GM21528 (cell line): Measurements from ENCODE around the gene BBS12.
"Not testable (repeated sequence)": the region's sequence is repeated elsewhere in the genome, so short reads cannot be mapped to it uniquely, and the experiment has no call there.

Source experiments
- ATAC-seq: cut with Tn5 transposase; IDR thresholded peaks from one replicate; pipeline ENCODE4 v1.9.1; 2021; ENCODE audit warnings: mild to moderate bottlenecking, moderate library complexity; ENCODE audit not compliant: unreplicated experiment, low FRiP score

BBS12 gene

DNA sequence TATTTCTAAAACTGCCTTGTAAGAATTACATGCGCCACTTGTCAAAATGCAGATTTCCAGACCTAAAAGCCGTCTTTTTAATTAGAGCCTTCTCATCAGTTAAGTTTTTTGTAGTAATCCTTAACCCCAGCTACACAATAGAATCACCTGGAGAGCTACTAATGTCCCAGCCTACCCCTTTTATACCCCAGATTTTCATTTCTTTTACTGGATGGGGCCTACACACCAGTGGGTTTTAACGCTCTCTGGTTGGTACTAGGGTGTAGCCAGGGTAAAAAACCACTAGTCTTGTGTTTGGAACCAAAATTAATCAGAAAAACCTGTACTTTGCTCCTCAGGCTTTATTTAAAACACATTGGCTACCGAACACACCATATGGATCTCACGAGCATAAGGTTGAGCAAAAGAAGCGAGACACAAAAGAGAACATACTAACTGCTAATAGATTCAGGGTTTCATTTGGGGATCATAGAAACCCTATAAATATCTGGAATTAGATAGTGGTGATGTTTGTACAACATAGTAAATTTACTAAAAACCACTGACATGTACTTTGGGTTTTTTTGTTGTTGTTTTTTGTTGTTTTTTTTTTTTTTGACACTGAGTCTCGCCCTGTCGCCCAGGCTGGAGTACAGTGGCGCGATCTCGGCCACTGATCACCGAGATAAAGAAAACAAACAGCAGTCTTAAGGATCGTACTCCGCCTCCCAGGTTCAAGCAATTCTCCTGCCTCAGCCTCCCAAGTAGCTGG lies 30.6 kb downstream of the BBS12 start:
- ATAC-seq: no peak

DNA sequence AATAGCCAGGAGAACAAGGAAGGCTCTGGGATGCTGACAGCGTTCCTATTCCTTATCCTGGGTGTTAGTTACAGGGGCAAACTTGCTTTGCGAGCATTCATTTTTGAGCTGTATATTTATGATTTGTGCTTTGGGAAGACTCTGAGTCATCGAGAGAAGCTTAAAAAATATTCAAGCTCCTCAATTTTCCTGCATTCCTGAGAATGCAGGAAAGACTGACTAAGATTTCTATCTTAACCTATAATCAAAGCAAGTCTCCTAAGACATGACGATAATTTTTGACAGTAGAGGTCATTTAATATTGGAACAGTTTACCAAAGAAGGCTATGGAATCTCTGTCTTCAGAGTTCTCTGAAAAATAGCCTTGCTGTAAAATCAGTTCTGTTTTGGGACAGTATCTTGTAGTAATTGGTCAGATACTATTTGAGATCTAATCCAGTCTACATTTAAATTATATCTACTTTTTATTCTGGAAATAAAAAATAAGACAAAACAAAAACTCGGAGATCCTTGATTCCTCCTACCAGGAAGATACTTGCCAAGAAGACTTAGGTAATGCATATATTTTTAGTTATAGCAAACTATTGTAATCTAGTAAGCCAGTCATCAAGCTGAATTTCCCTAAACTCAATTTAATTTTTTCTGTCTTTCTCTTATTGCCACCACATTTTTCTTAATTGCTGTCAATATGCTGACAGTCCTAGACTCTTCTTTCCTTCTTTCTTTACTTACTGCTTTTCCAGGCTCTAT lies 31.7 kb downstream of the BBS12 start:
- ATAC-seq: no peak

DNA sequence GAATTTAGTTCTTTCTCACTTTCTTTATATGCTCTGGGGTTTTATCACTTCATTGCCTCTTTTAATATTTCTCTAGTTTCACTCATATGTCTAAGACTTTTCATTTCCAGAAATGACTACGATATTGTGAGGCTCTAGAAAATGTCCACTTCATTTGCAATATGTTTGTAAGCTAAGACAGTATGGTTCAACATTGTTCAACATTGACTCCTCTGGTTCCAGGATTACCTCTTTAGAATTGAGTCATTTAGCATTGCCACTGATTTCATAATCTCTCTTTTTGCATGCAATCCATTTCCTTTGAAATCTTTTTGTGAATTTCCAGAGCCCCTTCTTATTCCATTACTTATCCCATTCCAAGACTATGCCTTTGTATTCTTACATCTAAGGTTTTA lies 32.3 kb downstream of the BBS12 start:
- peak; percentile 80 for ATAC-seq

DNA sequence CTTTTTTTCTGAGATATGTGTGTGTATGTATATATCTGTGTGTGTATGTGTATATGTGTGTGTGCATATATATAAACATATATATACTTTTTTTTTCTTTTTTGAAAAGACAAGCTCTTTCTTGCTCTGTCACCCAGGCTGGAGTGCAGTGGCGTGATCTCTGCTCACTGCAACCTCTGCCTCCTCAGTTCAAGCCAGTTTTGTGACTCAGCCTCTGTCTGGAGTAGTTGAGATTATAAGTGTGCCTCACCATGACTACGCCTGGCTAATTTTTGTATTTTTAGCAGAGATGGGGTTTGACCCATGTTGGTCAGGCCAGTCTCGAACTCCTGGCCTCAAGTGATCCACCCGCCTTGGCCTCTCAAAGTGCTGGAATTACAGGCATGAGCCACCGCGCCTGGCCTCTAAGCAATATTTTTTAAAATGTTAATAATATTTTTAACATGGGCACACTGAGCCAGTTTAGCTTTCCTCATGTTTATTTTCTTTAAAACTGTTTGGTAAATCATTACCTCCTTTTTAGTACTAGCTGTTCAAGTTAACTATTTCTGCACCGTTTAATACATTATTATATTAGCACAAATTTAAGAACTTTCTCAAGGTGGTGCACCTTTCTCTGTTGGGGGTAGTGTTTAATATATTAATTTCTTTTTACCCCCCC lies 33.3 kb downstream of the BBS12 start:
- ATAC-seq: no peak

DNA sequence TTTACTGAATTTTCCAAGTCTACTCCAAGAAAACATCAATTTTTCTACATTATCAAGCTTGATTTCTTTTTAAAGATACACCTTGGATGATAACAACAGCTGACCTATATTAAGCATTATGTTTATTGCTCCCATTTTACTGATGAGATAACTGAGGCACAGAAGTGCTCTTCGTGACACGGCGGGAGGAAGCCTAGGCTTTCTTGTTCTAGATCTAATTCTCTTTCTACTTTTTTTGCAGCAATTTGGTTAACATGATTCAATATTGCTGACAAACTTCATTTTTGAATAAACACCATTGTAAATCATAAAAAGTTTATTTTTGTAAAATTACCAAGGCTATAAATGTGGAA lies 33.8 kb downstream of the BBS12 start:
- ATAC-seq: no peak

DNA sequence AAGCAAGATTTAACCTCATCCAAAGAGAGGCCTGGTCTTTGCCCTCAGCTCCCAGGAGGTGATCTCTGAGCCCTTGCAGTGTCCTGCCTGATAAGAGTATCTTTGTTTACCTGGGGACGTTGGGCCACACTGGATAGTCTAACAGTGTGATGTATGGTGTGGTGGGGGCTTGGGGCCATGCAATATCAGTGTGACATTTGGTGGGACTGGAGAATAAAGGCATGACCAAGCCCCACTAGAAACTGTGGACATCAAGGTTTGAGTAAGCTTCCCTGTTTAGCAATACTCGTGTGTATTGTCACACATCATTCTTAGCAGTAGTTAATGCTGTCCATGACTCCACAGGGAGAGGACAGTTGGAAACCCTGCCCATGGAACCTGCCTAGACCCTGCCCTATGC lies 34.4 kb downstream of the BBS12 start:
- ATAC-seq: no peak

DNA sequence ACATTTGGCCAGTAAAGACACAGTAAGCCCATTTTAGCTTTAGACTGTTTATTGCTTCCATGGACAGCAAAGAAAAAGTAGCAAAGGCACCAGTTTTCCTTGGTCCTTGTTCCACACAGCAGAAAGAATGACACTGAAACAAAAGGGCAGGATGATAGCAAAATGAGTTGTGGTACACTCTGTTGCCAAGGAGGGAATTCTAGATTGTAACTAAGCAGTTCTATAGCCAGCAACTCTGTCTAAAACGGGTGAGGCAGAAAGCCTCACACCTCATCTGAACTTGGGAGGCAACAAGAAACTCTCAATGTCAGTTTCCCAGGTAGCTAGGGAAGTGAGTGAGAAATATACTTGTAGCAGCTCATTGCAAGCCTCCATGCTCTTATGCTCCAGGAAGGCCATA lies 39.2 kb downstream of the BBS12 start:
- ATAC-seq: no peak

DNA sequence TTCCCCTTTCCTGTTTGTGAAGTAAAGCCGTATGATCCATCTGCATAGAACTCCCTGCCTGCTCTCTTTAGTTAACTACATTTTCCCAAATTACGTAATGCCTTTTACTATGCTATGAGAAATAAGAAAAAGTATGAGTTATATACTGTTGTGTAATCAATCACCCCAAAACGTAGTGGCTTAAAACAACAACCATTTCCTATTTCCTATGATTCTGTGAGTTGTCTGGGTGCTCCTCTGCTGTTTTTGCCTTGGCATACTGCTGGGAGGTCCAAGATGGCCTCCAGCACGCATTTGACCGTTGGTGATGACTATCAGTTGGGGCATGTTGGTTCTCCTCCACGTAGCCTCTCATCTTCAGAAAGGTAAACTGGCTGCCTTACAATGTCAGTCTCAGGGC lies 39.8 kb downstream of the BBS12 start:
- ATAC-seq: no peak

DNA sequence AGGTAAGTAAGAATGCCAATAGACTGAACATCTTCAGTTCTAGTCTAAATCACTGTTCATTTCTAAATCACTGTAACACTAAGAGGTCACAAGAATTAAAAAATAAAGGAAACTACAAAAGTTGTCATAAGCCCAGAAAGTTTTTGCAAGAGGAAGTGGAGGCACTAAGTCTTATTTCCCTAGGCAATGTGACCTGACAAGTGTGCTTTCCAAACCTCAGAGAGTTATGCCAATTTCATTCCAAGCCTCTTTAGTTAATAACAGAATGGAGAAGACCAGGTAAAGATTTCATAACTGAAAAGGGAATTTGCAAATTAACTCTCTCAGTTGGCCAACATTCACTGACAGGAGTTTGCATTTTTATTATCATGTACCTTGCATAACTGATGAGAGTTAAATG lies 40.5 kb downstream of the BBS12 start:
- no peak for ATAC-seq

DNA sequence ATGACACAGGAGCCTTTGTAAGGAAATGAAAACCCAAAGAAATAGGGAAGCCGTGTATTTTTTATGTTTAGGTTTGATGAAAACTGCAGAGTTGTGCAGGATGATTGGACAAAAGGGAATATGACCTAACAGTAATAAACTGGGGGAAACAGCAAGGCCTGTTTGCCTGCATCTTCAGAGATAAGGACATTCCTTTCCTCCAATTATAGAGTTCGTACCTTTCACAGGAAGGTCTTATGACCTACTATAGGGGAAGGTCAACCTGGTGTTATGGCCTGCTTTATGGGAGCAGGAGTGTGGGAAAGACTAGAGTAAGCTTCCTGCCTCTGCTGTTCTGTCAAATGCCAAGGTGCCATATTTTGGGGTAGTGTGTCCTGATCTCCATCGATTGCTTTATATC lies 42.5 kb downstream of the BBS12 start:
- ATAC-seq: no peak

DNA sequence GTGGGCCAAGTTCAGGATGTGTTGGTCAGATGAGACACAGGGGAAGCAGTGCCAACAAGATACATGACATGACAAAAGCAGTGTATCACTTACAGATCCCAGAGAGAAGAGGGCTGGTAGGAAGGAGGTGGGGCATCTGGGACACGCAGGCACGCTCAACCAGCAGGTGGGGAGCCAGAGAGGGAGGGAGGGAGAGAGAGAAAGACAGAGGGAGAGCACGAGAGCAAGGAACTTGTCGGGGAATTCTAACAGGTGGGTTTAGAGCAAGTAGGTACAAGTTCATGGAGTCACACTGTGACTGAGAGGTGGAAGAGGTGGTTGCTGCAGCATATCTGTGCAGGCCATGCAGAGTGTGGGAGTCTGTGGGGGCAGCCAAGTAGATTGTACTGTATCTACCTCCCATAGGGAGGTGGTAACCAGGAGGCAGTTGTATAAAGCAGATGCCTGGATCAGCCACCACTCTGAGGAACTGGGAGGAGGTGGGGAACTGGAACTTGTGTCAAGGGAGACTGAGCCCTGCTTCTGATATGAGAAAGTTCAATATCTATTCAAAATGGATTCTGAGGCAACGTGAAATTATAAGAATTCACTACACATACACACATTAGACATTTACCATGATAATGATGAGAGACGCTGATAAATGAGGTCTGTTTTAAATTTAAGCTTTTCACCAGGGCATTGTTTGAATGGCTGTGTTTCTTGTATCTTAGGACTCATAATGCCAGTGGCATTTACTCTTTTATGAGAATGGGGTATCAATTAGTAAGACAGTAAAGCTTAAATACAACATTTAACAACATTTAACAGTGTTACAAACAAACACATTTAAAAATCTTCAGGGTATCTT lies 43.7 kb downstream of the BBS12 start:
- no peak for ATAC-seq

DNA sequence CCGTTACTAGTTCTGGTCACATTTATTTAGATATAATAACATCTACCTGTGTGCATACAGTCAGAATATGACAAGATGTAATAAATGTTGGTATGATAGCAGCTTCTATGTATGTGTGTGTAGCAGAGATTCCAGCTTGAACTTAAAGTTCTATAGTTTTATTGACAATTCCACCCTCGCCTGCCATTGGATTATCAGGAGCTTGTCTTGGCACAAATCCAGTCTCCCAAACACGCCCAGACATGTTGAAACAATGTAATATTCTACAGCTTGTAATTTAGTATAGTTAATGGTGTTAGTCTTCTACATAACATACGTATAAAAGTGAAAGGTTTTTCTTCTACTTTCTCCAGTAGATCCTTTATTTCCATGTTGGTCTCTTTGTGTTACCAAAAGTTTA lies 44.4 kb downstream of the BBS12 start:
- no peak for ATAC-seq

DNA sequence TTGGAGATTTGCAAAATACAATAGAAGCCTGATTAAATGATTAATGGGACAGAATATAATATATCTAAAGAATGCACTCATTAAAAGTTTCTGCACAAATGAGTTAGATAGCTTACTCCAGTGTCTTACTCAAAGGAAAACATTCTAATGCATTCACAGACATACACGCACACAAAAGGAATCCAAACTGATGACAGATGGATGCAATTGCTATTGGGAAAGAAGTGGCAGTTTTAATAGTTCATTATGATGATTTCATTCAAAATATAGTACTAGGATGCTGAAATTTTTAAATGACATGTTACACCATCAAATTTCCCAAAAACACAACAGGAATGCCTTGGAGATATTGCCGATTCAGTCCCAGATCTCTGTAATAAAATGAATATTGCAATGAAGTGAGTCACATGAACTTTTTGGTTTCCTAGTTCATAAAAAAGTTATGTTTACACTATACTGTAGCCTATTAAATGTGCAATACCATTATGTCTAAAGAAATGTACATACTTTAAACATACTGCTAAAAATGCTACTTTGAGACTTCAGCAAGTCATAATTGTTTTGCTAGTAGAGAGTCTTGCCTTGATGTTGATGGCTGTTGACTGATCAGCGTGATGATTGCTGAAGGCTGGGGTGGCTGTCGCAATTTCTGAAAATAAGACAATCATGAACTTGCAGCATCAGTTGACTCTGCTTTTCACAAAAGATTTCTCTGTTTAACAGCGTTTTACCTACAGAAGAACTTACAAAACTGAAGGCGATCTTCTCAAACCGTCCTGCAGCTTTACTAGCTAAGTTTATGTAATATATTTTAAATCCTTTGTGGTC lies 45.6 kb downstream of the BBS12 start:
- ATAC-seq: no peak

DNA sequence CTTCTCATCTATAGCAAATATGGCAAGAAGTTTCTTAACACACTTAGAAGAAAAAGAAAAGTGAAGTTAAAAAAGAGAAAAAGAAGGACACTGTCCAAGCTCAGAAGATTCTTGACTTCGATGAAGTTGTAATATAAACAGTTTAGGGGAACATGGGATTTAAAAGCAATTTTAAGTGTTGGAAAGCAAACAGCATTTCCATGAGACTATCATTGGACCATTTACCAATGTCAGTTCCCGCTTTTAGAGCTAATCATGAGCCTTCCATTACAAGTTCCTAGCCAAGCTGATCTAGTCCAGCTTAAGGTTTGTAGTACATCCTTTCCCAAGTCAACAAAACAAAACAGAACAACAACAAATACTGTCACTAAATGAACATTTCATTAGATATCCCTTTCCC lies 49.0 kb downstream of the BBS12 start:
- no peak for ATAC-seq

DNA sequence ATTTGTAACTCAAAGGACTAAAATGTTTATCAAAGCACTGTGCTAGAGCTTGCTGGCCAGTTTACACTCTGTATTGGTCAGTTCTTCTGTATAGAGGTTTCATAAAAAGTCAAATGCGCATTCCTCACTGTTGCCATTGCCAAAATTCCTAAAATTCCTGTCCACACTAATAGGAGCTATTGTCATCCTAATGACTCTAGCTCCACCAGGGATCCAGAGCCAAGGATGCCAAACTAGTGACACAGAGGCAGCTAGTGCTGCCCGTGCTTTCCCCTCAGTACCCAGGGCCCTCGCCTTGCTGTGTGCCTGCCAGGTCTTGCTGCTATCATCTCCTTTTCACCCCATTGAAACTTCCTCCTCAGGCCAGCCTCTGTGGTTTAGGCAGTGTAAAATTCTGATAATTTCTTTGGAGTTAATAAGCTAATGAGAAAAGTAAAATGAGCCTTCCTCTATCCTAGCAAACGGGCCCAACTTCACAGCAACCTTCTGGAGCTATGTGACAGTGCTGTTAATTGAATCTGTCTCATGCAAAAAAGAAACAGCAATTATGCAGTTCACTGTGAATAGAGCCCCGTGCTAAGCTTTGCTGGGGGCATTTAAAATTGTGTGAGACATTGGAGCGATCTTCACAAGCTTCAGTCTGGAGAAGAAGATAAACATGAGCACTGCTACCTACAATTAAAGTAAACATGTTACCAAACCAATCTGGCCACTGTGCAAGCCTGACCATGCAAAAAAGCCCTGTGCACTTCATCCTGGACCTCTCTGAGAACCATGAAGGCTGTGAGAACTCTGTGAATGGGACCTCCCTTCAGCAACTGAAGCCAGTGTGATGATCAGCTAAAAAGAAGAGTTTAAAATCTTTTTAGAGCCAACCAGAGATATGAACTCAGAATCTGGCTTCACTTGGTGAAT lies 51.1 kb downstream of the BBS12 start:
- ATAC-seq: no peak

DNA sequence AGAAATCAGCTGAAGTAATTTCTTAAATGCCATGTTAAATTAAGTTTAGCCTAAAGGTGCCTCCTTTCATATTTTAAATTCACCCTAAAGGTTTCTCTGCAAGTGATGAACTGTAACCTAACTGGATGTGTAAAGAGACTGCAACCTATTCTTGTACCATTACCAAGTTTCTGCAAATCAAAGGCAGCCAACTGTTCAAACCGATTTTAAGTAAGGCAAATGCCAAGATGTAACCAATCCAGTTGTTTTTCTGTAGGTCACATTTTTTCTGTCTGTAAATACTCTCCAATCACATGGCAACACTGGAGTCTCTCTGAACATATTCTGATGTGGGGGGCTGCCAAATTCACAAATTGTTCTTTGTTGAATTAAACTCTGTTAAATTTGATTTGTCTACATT lies 51.8 kb downstream of the BBS12 start:
- ATAC-seq: no peak

DNA sequence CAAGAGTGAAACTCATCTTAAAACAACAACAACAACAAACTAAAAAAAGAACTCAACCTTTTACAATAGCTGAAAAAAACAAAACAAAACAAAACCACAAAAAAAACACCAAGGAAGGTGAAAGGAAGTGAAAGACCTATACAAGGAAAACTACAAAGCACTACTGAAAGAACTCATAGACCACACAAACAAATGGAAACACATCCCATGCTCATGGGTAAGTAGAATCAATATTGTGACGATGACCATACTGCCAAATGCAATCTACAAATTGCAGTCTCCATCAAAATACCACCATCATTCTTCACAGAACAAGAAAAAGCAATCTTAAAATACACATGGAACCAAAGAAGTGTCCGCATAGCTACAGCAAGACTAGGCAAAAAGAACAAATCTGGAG lies 52.6 kb downstream of the BBS12 start:
- no peak for ATAC-seq

DNA sequence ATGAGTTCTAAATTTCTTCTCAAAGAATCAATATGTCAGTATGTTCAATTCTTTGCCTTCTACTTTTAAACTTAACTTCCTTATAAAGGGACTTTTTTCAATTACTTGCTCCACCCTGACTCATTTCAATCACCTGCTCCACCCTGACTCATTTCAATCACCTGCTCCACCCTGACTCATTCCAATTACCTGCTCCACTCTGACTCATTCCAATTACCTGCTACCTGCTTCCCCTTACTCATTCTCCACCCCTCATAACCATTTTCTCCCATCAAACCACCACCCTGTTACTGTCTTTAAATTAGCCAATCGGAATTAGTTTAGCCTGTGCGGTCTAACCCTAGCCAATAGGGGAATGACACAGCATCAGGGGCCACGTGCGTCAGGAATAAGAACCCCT lies 53.8 kb downstream of the BBS12 start:
- not testable (repeated sequence) for ATAC-seq

DNA sequence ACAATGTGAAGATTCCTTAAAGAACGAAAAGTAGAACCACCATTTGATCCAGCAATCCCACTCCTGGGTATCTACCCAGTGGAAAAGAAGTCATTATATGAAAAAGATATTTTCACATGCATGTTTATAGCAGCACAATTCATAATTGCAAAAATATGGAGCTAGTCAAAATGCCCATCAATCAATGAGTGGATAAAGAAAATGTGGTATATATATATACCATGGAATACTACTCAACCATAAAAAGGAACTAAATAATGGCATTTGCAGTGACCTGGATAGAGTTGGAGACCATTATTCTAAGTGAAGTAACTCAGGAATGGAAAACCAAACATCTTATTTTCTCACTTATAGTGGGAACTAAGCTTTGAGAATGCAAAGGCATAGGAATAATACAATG lies 54.4 kb downstream of the BBS12 start:
- not testable (repeated sequence) for ATAC-seq
